Caco-2 (cell line): ENCODE data around the gene PLEKHH2. TPM values are rescaled to one million over a fixed set of nuclear protein-coding genes. Genes with fewer than 3 reads are reported as not detected.

Experiments used
- BruUV-seq: library from RNA; stranded (reverse); fragments of 400-500 nt; replicated peaks from 2 replicates; lab custom pipeline; 2021; lab: Mats Ljungman, UMichigan
- CTCF ChIA-PET: fragments of 300-600 bp; sonication (Branson Sonifier 250); formaldehyde crosslinking; loops from one replicate; lab custom pipeline; 2022; ENCODE audit warnings: antibody characterized with exemption; lab: Charles Lee
- POLR2A ChIA-PET: fragments of 300-600 bp; sonication (Branson Sonifier 250); formaldehyde crosslinking; loops from one replicate; lab custom pipeline; 2022; ENCODE audit warnings: antibody characterized with exemption; lab: Charles Lee
- DNase-seq, 2 experiments: peaks; one replicate each; pipeline versions ENCODE4 v3.0.0 to v3.0.0-alpha.2; 2020 to 2022
- H3K27me3 ChIP-seq: replicated peaks from 2 replicates; pipeline ENCODE4 v1.6.0; 2011; ENCODE audit warnings: low read length; ENCODE audit not compliant: control insufficient read depth, insufficient read depth
- H3K36me3 ChIP-seq: 2 replicates; pipeline ENCODE4 v1.5.1; 2011; ENCODE audit warnings: low read length; ENCODE audit not compliant: control insufficient read depth, insufficient read depth
- H3K4me1 ChIP-seq: fragments of 250-450 bp; sonication (Bioruptor Pico); 2 replicates; pipeline ENCODE4 v1.5.1; 2020; ENCODE audit warnings: mild to moderate bottlenecking
- H3K4me3 ChIP-seq: 2 replicates; pipeline ENCODE4 v1.5.1; 2011; ENCODE audit warnings: low read depth, mild to moderate bottlenecking, control low read depth, low read length
- H3K9me3 ChIP-seq: fragments of 250-450 bp; sonication (Bioruptor Pico); 2 replicates; pipeline ENCODE4 v1.5.1; 2020; ENCODE audit warnings: mild to moderate bottlenecking, moderate library complexity
- H3K27ac Mint-ChIP-seq: one replicate; pipeline ENCODE4 v1.8.0; 2022; ENCODE audit warnings: mixed read lengths; ENCODE audit not compliant: unreplicated experiment
- H3K27me3 Mint-ChIP-seq: one replicate; pipeline ENCODE4 v1.8.0; 2022; ENCODE audit warnings: mixed read lengths; ENCODE audit not compliant: insufficient read depth, unreplicated experiment
- H3K36me3 Mint-ChIP-seq: one replicate; pipeline ENCODE4 v1.8.0; 2022; ENCODE audit warnings: mild to moderate bottlenecking, mixed read lengths; ENCODE audit not compliant: insufficient read depth, unreplicated experiment
- H3K4me1 Mint-ChIP-seq: one replicate; pipeline ENCODE4 v1.8.0; 2022; ENCODE audit warnings: low read depth, mixed read lengths; ENCODE audit not compliant: unreplicated experiment
- H3K4me3 Mint-ChIP-seq: one replicate; pipeline ENCODE4 v1.8.0; 2022; ENCODE audit warnings: mild to moderate bottlenecking, moderate library complexity, mixed read lengths; ENCODE audit not compliant: unreplicated experiment
- H3K9me3 Mint-ChIP-seq: one replicate; pipeline ENCODE4 v1.8.0; 2022; ENCODE audit warnings: mixed read lengths; ENCODE audit not compliant: unreplicated experiment
- intact Hi-C: fragments of 100-400 bp; cut with micrococcal nuclease; formaldehyde crosslinking; loops from one replicate; pipeline ENCODE4 v1.10.0; 2022; ENCODE audit not compliant: unreplicated experiment
- total RNA-seq: library from RNA; stranded (reverse); gene quantifications from 2 replicates; pipeline ENCODE4 v1.2.3, GENCODE V29; 2022
- TF ChIP-seq, protein P1 (sequence below), 2 experiments: fragments of 200-600 bp in 1 of 2; IDR thresholded peaks; 1 replicate in 1 of 2; 2 replicates in 1 of 2; pipeline versions ENCODE4 v1.5.1 to v1.8.0; 2011 to 2022; ENCODE audit warnings: antibody characterized with exemption in 1 of 2, control low read depth in 1 of 2, inconsistent platforms in 1 of 2, low read depth in 1 of 2, low read length in 1 of 2, mild to moderate bottlenecking in 1 of 2, moderate library complexity in 1 of 2; ENCODE audit not compliant: insufficient read depth in 1 of 2, severe bottlenecking in 1 of 2, unreplicated experiment in 1 of 2

Gene PLEKHH2
- total RNA-seq, 1 experiment from 2014 or later, result 1.5 TPM

GRCh38 chr2:43636621-43637020, 439 bp upstream of the PLEKHH2 start:
- intact Hi-C loops, result no loop called here
- Histone ChIP-seq H3K9me3 (no peaks in the 10 kb centered on the region), H3K27me3 (no peaks in the 10 kb centered on the region), H3K4me1 (peaks cover 7% of the 10 kb centered on the region; the same call in 1 of the 2 replicates), H3K4me3 (peak overlapping the region; percentile 69), H3K36me3 (no peaks in the 10 kb centered on the region)
- TF ChIP-seq, protein P1, sequence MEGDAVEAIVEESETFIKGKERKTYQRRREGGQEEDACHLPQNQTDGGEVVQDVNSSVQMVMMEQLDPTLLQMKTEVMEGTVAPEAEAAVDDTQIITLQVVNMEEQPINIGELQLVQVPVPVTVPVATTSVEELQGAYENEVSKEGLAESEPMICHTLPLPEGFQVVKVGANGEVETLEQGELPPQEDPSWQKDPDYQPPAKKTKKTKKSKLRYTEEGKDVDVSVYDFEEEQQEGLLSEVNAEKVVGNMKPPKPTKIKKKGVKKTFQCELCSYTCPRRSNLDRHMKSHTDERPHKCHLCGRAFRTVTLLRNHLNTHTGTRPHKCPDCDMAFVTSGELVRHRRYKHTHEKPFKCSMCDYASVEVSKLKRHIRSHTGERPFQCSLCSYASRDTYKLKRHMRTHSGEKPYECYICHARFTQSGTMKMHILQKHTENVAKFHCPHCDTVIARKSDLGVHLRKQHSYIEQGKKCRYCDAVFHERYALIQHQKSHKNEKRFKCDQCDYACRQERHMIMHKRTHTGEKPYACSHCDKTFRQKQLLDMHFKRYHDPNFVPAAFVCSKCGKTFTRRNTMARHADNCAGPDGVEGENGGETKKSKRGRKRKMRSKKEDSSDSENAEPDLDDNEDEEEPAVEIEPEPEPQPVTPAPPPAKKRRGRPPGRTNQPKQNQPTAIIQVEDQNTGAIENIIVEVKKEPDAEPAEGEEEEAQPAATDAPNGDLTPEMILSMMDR (IDR thresholded peaks at IDR 0.05; ENCODE audit: insufficient read depth in 1 of 2, low read depth in 1 of 2, low read length in 1 of 2, severe bottlenecking in 1 of 2, unreplicated experiment in 1 of 2), result no peak
- H3K27me3 Mint-ChIP-seq, result peaks cover 13% of the 10 kb centered on the region
- ChIA-PET CTCF (interaction anchor here (0.7 to 1.0 kb wide), 2 partner anchors 24 to 410 kb away, joined by 3 read pairs; partner anchors contain the start of gene ZFP36L2), POLR2A (no interaction called here)
- peak overlapping the region; percentile 67 for H3K4me3 Mint-ChIP-seq
- H3K9me3 Mint-ChIP-seq, result no peaks in the 10 kb centered on the region
- no peaks in the 10 kb centered on the region for H3K36me3 Mint-ChIP-seq
- no peak for DNase-seq
- H3K4me1 Mint-ChIP-seq, result peaks cover 11% of the 10 kb centered on the region
- BruUV-seq, result no TSS peak
- no peak overlapping the region for H3K27ac Mint-ChIP-seq

GRCh38 chr2:43642363-43642762, 5.3 kb downstream of the PLEKHH2 start:
- Histone ChIP-seq H3K36me3 (no peaks in the 10 kb centered on the region), H3K9me3 (no peaks in the 10 kb centered on the region; the same call in 1 of the 2 replicates), H3K27me3 (no peaks in the 10 kb centered on the region), H3K4me1 (no peaks in the 10 kb centered on the region), H3K4me3 (no peak overlapping the region)
- no TSS peak for BruUV-seq
- DNase-seq, result no peak
- no peak overlapping the region for H3K4me3 Mint-ChIP-seq
- no peak overlapping the region for H3K27ac Mint-ChIP-seq
- no peaks in the 10 kb centered on the region for H3K36me3 Mint-ChIP-seq
- intact Hi-C loops, result no loop called here
- no peaks in the 10 kb centered on the region for H3K9me3 Mint-ChIP-seq
- H3K27me3 Mint-ChIP-seq, result no peaks in the 10 kb centered on the region
- ChIA-PET CTCF (no interaction called here), POLR2A (no interaction called here)
- no peaks in the 10 kb centered on the region for H3K4me1 Mint-ChIP-seq
- TF ChIP-seq, protein P1 (IDR thresholded peaks at IDR 0.05; ENCODE audit: insufficient read depth in 1 of 2, low read depth in 1 of 2, low read length in 1 of 2, severe bottlenecking in 1 of 2, unreplicated experiment in 1 of 2), result no peak

DNA sequence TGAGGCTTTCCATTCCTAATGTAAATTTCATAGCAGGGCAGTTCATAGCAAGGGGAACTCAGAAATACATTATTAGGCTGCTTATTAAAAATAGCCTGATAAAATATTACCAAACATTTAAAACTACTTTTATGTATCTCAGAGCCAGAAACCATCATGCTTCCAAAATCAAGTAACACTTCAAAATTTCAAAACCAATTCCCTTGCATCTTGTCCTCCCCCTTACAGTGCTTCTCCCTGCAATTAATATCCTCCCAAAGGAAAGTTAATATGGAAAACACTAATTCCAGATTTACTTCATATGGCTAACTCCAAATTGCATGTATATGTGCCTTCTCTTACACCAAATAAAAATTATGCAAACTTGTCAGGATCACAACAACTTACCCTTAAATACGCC, 6.6 kb downstream of the PLEKHH2 start:
- ChIA-PET CTCF (no interaction called here), POLR2A (no interaction called here)
- Histone ChIP-seq H3K9me3 (no peaks in the 10 kb centered on the region; the same call in 1 of the 2 replicates), H3K36me3 (no peaks in the 10 kb centered on the region), H3K4me1 (peaks cover under 1% of the 10 kb centered on the region; the same call in 1 of the 2 replicates), H3K4me3 (no peak overlapping the region), H3K27me3 (no peaks in the 10 kb centered on the region)
- TF ChIP-seq, protein P1 (IDR thresholded peaks at IDR 0.05; ENCODE audit: insufficient read depth in 1 of 2, low read depth in 1 of 2, low read length in 1 of 2, severe bottlenecking in 1 of 2, unreplicated experiment in 1 of 2), result no peak
- Mint-ChIP-seq H3K4me1 (no peaks in the 10 kb centered on the region), H3K36me3 (no peaks in the 10 kb centered on the region), H3K4me3 (no peak overlapping the region), H3K9me3 (no peaks in the 10 kb centered on the region), H3K27me3 (no peaks in the 10 kb centered on the region), H3K27ac (no peak overlapping the region)
- no peak for DNase-seq
- no TSS peak for BruUV-seq
- intact Hi-C loops, result no loop called here
